DND-41 (cell line): ENCODE measurements around the gene OSBPL3.

Experiments used
- CTCF ChIP-seq: IDR thresholded peaks from 2 replicates; pipeline ENCODE4 v1.5.1; 2012; ENCODE audit warnings: borderline replicate concordance, low read length, moderate library complexity, mild to moderate bottlenecking; ENCODE audit not compliant: poor library complexity, severe bottlenecking; ENCODE audit errors: extremely low read depth
- EZH2 ChIP-seq: IDR thresholded peaks from 3 replicates; pipeline ENCODE4 v1.6.1; 2012; ENCODE audit warnings: borderline replicate concordance, low read depth, mild to moderate bottlenecking, moderate library complexity, low read length, inconsistent platforms; ENCODE audit not compliant: severe bottlenecking

DNA sequence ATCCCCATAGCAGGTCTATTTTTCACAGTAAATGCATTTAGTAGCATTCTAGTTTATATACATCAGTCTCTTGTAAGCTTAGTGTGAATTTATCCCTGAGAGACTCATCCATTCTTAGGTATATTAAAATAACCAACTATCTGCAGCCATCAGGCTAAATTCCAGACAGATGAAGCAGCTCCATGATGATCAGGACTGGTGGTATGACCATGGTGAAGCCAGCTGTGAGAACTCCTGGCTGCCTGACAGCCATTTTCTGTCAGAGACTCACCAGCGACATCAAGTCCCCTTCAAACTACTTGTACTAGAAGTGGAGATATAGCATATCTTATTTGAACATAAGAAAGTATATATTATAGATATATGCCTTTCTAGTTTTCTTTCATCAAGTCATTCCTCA lies 152.4 kb downstream of the OSBPL3 start:
- no peak for TF ChIP-seq CTCF
- TF ChIP-seq EZH2: no peak
